Left ventricle myocardium inferior (tissue), 1 donor: ENCODE results near the gene SHISA9. TPM values are rescaled to one million over a fixed set of nuclear protein-coding genes. Genes with fewer than 3 reads are reported as not detected.

Experiments used
- DNase-seq: peaks from one replicate; pipeline ENCODE4 v3.0.0-alpha.2; 2020
- H3K27ac ChIP-seq: fragments of 200-600 bp; replicated peaks from 2 replicates; pipeline ENCODE4 v1.8.0; 2021
- H3K27me3 ChIP-seq: fragments of 200-600 bp; 2 replicates; pipeline ENCODE4 v1.8.0; 2021; ENCODE audit warnings: low read depth
- H3K36me3 ChIP-seq: fragments of 200-600 bp; 2 replicates; pipeline ENCODE4 v1.8.0; 2021
- H3K4me1 ChIP-seq: fragments of 200-600 bp; 2 replicates; pipeline ENCODE4 v1.8.0; 2021
- H3K4me3 ChIP-seq: fragments of 200-600 bp; 2 replicates; pipeline ENCODE4 v1.8.0; 2021; ENCODE audit warnings: mild to moderate bottlenecking, moderate library complexity
- H3K9me3 ChIP-seq: fragments of 200-600 bp; replicated peaks from 2 replicates; pipeline ENCODE4 v1.8.0; 2021
- intact Hi-C: fragments of 100-400 bp; cut with micrococcal nuclease; formaldehyde crosslinking; loops from one replicate; pipeline ENCODE4 v1.11.0; 2022
- total RNA-seq: library from RNA; stranded (reverse); fragmentation: NEBNext Ultra II Directional; extraction: Animal tissue kit (Norgen Biotek cat#: 25700); gene quantifications from one replicate; pipeline ENCODE4 v1.2.1, GENCODE V29; 2021
- TF ChIP-seq, protein P1 (sequence below): fragments of 200-600 bp; IDR thresholded peaks from 2 replicates; pipeline ENCODE4 v1.8.0; 2021; ENCODE audit warnings: antibody characterized with exemption, mild to moderate bottlenecking, borderline replicate concordance
- donor health status: DM: no; HTN: yes; CAD: no; lungs with severe emphysema.

The SHISA9 gene
- total RNA-seq, 1 donor from 2014 or later: 0.30 TPM

DNA sequence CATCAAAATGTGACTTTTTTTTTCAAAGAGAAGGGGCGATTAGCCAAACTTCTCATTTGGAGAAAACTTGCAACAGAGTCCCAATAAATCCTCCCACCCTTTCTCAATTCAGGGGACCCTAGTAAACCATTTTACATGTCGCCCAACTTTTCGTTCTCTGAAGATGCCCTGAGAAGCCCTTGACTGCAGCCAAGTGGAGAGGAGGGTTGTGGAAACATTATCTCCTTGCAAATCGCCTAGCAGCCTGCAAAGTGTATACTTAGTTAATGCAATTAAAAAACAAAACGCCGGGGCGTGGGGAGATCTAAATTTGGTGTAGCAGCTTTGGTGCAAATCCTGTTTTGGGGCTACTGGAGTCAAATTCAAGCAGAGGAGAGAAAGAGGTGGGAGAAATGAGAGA, 1.2 kb upstream of the SHISA9 start:
- Histone ChIP-seq H3K36me3 (no peaks in the 10 kb centered on the region), H3K27ac (no peak overlapping the region), H3K27me3 (peaks cover 96% of the 10 kb centered on the region), H3K9me3 (no peaks in the 10 kb centered on the region), H3K4me3 (no peak overlapping the region), H3K4me1 (peaks cover 28% of the 10 kb centered on the region)
- intact Hi-C loops: no loop called here
- no peak for DNase-seq
- TF ChIP-seq, protein P1, sequence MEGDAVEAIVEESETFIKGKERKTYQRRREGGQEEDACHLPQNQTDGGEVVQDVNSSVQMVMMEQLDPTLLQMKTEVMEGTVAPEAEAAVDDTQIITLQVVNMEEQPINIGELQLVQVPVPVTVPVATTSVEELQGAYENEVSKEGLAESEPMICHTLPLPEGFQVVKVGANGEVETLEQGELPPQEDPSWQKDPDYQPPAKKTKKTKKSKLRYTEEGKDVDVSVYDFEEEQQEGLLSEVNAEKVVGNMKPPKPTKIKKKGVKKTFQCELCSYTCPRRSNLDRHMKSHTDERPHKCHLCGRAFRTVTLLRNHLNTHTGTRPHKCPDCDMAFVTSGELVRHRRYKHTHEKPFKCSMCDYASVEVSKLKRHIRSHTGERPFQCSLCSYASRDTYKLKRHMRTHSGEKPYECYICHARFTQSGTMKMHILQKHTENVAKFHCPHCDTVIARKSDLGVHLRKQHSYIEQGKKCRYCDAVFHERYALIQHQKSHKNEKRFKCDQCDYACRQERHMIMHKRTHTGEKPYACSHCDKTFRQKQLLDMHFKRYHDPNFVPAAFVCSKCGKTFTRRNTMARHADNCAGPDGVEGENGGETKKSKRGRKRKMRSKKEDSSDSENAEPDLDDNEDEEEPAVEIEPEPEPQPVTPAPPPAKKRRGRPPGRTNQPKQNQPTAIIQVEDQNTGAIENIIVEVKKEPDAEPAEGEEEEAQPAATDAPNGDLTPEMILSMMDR: no peak

DNA sequence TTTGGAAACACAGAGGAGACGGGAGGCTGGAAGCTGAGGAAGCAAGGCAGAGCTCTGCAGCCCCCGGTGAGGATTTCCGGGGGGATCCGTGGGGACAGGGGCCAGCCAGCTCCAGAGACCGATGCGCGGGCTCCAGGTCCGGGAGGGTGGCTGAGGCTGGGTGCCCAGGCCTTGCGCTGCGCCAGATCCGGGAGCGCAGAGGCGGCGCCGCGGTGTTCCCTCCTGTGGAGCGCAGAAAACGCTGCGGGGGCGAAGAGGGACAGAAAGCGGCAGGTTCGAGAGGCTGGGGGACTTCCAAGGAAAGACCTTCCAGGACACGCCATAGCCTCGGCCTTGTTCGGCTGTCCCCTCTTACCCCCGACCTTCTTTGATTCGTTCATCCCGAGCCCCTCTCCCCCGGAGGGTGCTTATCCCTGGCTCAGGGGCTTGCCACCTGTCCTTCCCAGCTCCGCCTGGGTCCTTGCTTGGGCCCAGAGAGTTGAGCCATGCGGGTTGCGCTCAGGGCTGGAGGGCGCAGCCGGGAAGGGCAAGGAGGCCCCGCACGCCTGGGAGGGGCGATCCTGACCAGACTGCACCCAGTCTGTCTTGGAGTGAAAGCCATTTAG, 697 bp upstream of the SHISA9 start:
- no peak for DNase-seq
- TF ChIP-seq, protein P1: no peak
- Histone ChIP-seq H3K27me3 (peaks cover 99% of the 10 kb centered on the region), H3K9me3 (no peaks in the 10 kb centered on the region), H3K4me3 (peak overlapping the region; percentile 52), H3K4me1 (peaks cover 28% of the 10 kb centered on the region), H3K36me3 (no peaks in the 10 kb centered on the region), H3K27ac (no peak overlapping the region)
- intact Hi-C loops: no loop called here

DNA sequence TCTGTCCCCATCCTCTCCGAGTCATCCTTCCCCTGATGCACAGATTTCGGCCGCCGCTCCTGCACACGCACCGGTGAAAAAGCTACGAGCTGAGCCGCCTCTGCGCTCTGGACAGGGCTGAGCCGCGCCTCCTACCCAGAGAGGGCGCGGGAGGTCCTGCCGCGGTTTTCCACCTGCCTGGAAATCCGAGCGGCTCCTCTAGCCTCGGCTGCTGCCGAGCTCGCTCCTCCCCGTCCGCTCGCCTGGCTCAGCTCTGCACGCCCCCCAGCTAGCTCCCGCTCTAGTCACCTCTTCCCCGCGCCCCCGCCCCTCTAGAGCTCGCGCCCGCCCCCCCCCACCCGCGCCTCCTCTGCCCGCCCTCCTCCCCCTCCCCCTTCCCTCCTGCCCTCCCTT, 198 bp upstream of the SHISA9 start:
- Histone ChIP-seq H3K9me3 (no peaks in the 10 kb centered on the region), H3K36me3 (no peaks in the 10 kb centered on the region), H3K4me1 (peaks cover 28% of the 10 kb centered on the region), H3K4me3 (peak overlapping the region; percentile 52), H3K27me3 (peaks cover 99% of the 10 kb centered on the region), H3K27ac (no peak overlapping the region)
- no peak for DNase-seq
- TF ChIP-seq, protein P1: no peak
- intact Hi-C loops: no loop called here

DNA sequence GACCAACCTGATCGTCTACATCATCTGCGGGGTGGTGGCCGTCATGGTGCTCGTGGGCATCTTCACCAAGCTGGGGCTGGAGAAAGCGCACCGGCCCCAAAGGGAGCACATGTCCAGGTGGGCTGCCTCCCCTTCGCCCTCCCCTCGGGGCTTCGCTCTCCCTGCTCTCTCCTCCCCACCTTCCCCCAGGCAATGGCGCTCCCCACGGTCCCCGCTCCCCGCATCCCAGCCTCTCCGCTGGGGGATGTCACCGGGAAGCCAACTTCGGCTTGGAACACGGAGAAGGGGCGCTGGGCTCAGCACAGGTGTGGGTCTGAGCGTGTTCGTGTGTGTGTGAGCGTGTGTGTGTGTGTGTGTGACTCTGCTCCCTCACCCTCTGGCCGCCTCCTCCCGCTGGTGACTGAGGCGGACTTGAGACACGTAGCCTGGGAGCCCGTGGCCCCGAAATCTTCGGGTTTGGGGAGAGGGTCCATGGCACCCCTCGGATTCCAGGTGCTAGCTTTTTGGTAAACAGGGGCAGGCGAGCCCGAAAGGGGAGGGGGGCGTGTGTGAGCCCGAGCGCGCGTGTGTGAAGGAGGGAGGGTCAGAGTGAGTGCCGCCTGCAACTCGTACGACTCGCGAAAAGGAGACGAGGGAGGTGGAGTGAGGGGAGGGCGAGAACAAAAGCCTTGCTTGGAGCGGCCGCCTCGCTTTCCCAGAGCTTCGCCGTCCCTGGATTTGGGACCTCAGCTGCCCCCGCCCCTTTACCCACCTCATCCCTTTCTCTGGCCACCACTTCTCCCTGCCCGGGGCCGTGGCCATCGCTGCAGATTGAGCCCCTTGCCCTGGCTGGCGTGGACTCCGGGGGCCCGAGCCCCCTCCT, 1.3 kb downstream of the SHISA9 start:
- Histone ChIP-seq H3K36me3 (no peaks in the 10 kb centered on the region), H3K9me3 (no peaks in the 10 kb centered on the region), H3K4me3 (peak overlapping the region; percentile 52), H3K27ac (no peak overlapping the region), H3K27me3 (peaks cover 98% of the 10 kb centered on the region), H3K4me1 (peaks cover 28% of the 10 kb centered on the region)
- TF ChIP-seq, protein P1: no peak
- intact Hi-C loops: no loop called here
- no peak for DNase-seq

DNA sequence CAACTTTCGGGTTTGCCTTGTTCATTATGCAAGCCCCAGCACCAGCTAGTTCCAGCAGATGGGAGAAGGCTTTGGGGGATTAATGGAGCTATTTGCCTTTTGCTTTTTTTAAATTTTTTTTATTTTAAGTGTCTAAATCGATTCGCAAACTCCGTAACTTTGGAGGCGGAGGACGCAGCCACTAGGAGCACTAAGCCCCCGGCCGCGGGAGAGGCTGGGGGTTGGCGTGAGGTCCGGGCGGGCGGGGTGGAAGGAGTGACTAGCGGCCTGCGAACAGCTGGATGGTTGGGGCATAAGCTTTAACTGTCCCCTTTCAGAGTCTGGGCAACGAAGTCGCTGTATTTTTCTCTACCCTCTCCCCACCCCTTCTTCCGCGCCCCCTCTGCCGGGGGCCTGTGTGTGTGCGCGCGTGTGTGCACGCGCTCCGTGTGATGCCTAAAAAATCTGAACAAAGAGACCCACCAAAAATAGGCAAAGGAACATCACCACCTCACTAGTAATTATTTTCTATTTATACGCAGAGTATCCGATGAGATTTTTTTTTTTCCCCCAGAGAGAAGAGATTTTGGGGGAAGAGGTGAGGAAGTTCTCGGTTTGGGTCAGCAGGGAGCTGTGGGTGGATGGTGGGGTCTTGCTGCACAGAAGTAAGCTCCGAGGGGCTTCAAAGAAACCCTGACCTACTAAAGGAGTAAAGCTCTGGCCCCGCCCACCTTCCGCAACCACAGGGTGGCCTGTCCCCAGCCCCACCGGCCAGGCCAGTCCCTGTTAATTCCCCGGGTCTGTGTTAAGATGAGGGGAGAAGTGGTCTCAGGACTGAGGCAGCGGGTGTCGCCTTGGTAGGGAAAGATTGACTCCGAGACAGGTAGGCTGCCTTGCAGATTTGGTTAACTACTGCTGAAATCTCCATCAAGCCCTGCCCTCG, 2.3 kb downstream of the SHISA9 start:
- intact Hi-C loops: no loop called here
- Histone ChIP-seq H3K9me3 (no peaks in the 10 kb centered on the region), H3K27ac (no peak overlapping the region), H3K36me3 (no peaks in the 10 kb centered on the region), H3K4me1 (peaks cover 28% of the 10 kb centered on the region), H3K27me3 (peaks cover 98% of the 10 kb centered on the region), H3K4me3 (peak overlapping the region; percentile 52)
- no peak for DNase-seq
- TF ChIP-seq, protein P1: no peak
